ENCODE data around the gene SFRP2. TPM values are rescaled to one million over a fixed set of nuclear protein-coding genes. Genes with fewer than 3 reads are reported as not detected.

SFRP2 gene
- total RNA-seq, 1 experiment from 2014 or later = not detected

DNA sequence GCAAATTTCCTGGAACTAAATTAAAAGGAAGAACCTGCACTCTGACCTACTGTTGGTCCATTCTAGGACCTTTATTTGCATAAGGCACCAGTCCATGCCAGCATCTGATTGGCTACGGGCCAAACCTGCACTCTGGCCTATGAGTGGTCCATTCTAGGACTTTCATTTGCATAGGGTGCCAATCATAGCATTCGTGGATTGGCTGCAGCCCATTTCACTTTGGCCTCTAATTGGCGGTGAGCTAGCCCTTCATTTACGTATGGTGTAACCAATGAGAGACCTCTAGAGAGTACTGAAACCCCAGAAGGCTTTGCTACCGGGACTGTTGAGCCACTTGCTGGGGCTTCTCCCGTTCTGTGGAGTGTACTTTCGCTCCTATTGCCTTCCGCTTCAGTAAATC is 23.0 kb downstream of the SFRP2 start:
- H3K27me3 Mint-ChIP-seq (ENCODE audit: unreplicated experiment) = no peaks in the 10 kb centered on the region

DNA sequence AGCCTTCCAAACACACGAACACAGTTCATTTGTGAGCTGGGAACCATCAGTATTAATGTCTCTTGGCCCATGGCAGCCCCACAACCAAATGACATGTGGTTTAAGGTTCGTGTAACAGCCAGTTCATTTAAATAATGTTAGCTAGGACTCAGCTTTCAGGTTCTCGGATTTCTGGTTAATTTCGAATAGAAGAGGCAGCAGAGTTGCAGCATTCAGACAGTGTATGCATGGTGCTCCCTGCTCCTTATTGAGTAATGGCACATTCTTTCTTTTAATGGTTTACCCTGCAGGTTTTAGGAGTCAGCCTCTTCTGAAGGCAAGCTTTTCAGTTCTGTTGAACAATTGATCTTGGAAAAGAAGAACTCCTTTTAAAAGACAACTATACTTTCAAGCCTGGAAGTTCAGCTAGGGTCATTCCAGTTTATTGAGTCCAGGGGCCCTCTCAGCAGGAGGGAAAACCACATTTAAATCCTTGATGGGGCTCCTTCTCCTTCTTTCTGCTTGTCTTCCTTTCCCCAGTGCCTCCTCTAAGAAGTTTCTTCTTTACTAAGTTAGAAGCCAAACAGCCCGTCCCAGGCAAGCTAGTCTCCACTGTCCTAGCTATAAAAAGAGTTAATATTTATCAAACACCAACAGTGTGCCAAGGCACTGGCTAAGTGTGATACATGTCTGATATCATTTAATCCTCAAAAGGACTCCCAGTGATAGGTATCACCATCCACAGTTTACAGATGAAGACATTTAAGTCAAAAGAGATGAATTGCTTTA is 24.1 kb downstream of the SFRP2 start:
- Mint-ChIP-seq H3K36me3 (ENCODE audit: insufficient read depth, unreplicated experiment) (no peaks in the 10 kb centered on the region), H3K4me1 (ENCODE audit: low read depth, unreplicated experiment) (no peaks in the 10 kb centered on the region), H3K9me3 (ENCODE audit: low read depth, unreplicated experiment) (no peaks in the 10 kb centered on the region), H3K27me3 (ENCODE audit: unreplicated experiment) (no peaks in the 10 kb centered on the region), H3K4me3 (ENCODE audit: low read depth, unreplicated experiment) (no peak overlapping the region), H3K27ac (ENCODE audit: unreplicated experiment) (no peak overlapping the region)
- no peak for DNase-seq
- TF ChIP-seq, protein P1, sequence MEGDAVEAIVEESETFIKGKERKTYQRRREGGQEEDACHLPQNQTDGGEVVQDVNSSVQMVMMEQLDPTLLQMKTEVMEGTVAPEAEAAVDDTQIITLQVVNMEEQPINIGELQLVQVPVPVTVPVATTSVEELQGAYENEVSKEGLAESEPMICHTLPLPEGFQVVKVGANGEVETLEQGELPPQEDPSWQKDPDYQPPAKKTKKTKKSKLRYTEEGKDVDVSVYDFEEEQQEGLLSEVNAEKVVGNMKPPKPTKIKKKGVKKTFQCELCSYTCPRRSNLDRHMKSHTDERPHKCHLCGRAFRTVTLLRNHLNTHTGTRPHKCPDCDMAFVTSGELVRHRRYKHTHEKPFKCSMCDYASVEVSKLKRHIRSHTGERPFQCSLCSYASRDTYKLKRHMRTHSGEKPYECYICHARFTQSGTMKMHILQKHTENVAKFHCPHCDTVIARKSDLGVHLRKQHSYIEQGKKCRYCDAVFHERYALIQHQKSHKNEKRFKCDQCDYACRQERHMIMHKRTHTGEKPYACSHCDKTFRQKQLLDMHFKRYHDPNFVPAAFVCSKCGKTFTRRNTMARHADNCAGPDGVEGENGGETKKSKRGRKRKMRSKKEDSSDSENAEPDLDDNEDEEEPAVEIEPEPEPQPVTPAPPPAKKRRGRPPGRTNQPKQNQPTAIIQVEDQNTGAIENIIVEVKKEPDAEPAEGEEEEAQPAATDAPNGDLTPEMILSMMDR (IDR thresholded peaks at IDR 0.05; ENCODE audit: unreplicated experiment) = no peak
- no TSS peak for BruUV-seq (replicated peaks)
- intact Hi-C loops (cut with micrococcal nuclease; ENCODE audit: unreplicated experiment) = no loop called here
- CTCF ChIA-PET = no interaction called here

More for the DNA sequence above, 23.0 kb downstream of the SFRP2 start:
- TF ChIP-seq, protein P1 (IDR thresholded peaks at IDR 0.05; ENCODE audit: unreplicated experiment) = no peak
- no peak overlapping the region for H3K4me3 Mint-ChIP-seq (ENCODE audit: low read depth, unreplicated experiment)
- no peaks in the 10 kb centered on the region for H3K4me1 Mint-ChIP-seq (ENCODE audit: low read depth, unreplicated experiment)
- no TSS peak for BruUV-seq (replicated peaks)
- CTCF ChIA-PET = no interaction called here
- intact Hi-C loops (cut with micrococcal nuclease; ENCODE audit: unreplicated experiment) = no loop called here
- no peaks in the 10 kb centered on the region for H3K36me3 Mint-ChIP-seq (ENCODE audit: insufficient read depth, unreplicated experiment)
- DNase-seq = no peak
- no peaks in the 10 kb centered on the region for H3K9me3 Mint-ChIP-seq (ENCODE audit: low read depth, unreplicated experiment)
- H3K27ac Mint-ChIP-seq (ENCODE audit: unreplicated experiment) = no peak overlapping the region

DNA sequence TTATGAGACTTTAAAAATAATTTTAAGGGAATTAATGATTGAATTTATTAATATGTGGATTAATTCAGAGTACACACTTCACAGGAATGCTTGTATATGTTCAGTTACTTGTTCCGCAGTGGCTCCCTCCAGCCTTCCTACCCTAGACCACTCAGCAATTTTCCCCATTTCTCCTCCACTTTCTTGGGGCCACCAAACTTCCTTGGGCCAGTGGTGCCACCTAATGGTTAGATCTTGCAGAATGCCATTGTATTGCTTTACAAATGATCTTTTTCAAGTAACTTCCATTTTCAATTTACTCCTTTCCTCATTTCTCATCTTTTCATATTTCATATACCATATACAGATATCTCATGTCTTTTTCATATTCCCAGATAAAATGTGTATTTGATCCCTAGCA is 25.5 kb downstream of the SFRP2 start:
- no peak overlapping the region for H3K27ac Mint-ChIP-seq (ENCODE audit: unreplicated experiment)
- intact Hi-C loops (cut with micrococcal nuclease; ENCODE audit: unreplicated experiment) = no loop called here
- peaks cover 11% of the 10 kb centered on the region for H3K27me3 Mint-ChIP-seq (ENCODE audit: unreplicated experiment)

DNA sequence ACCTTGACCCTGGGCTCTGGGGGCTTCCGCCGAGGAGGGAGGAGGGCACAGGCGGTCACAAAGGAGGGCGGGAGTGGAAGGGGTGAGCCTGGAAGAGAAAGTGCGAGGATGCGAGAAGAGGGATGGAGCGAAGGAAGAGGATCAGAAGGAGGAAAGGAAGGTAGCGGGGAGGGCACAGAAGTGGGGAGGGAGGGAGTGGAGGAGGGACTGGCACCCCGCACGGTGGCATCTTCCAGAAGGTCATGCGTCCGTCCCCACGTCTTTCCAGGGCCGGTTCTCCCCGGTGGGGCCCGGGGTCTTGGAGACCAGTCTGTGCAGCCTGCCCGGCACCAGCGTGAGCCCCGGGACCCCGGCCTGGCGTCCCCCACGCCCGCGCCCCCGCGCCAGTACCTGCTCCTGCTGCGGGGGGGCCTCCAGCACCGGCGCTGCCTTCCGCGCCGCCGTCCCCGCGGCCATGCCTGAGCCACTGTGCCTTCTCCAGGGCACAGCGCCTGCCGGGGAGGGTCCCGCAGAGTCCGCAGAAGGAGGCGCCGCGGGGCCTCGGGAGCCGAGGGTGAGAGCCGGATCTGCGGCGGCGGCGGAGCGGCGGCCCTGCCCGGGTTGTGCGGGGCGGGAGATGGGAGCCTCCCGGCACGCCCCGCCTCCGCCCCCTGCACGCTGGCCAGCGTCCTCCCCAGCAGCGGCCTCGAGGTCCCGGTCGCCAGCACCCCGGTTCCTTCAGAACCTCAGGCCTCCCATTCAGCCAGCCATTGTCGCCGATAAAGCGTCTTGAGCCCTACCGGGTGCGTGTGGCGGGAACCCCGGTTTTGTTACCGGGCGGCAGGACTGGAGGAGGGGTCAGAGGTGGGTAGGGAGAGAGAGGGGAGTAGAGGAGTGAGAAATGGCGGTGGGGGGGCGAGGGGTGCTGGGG is 29.2 kb downstream of the SFRP2 start, which contains the start of gene RNF175:
TSS of gene RNF175 (minus strand) at position 618 of the 910 bp plus-strand sequence. CDS start at position 456, 162 bp downstream.
- CTCF ChIA-PET = no interaction called here
- H3K9me3 Mint-ChIP-seq (ENCODE audit: low read depth, unreplicated experiment) = no peaks in the 10 kb centered on the region
- H3K27me3 Mint-ChIP-seq (ENCODE audit: unreplicated experiment) = peaks cover 13% of the 10 kb centered on the region
- H3K4me3 Mint-ChIP-seq (ENCODE audit: low read depth, unreplicated experiment) = peak within 1 kb of the TSS; percentile 57
- no TSS peak for BruUV-seq (replicated peaks)
- DNase-seq = peak; percentile 30
- intact Hi-C loops (cut with micrococcal nuclease; ENCODE audit: unreplicated experiment) = no loop called here
- H3K27ac Mint-ChIP-seq (ENCODE audit: unreplicated experiment) = no peak within 1 kb of the TSS
- TF ChIP-seq, protein P1 (IDR thresholded peaks at IDR 0.05; ENCODE audit: unreplicated experiment) = no peak
- peaks cover 6% of the 10 kb centered on the region for H3K36me3 Mint-ChIP-seq (ENCODE audit: insufficient read depth, unreplicated experiment)
- peaks cover 11% of the 10 kb centered on the region for H3K4me1 Mint-ChIP-seq (ENCODE audit: low read depth, unreplicated experiment)

More for the DNA sequence above, 25.5 kb downstream of the SFRP2 start:
- Mint-ChIP-seq H3K4me1 (ENCODE audit: low read depth, unreplicated experiment) (no peaks in the 10 kb centered on the region), H3K36me3 (ENCODE audit: insufficient read depth, unreplicated experiment) (peaks cover 6% of the 10 kb centered on the region), H3K9me3 (ENCODE audit: low read depth, unreplicated experiment) (no peaks in the 10 kb centered on the region), H3K4me3 (ENCODE audit: low read depth, unreplicated experiment) (no peak overlapping the region)
- BruUV-seq (replicated peaks) = no TSS peak
- CTCF ChIA-PET = no interaction called here
- TF ChIP-seq, protein P1 (IDR thresholded peaks at IDR 0.05; ENCODE audit: unreplicated experiment) = no peak
- peak; percentile 17 for DNase-seq
